ENCODE measurements around the gene CLPTM1L. TPM values are rescaled to one million over a fixed set of nuclear protein-coding genes. Genes with fewer than 3 reads are reported as not detected.
A peak's percentile ranks its signal among the peaks of the same experiment; 100 is the strongest.

Gene CLPTM1L
- polyA plus RNA-seq, 2 of the 4 experiments (the other 2 are of a cell fraction): 171 to 173 TPM

- ChIA-PET CTCF (interaction anchor here (1.5 to 1.6 kb wide), 2 partner anchors 13 to 149 kb away, joined by 3 to 5 read pairs; partner anchors contain the start of gene CLPTM1L), POLR2A (no interaction called here)
- H3K4me2 ChIP-seq: no peak overlapping the region
- ATAC-seq (peak; percentile 20 to 47; a peak in 3 of 6 replicates), DNase-seq (ENCODE audit: low read depth in 1 of 2, low spot score in 1 of 2) (no peak), FAIRE-seq (no peak)
- H3K4me1 ChIP-seq: peaks cover 23% of the 10 kb centered on the region; the same call in 2 of the 3 replicates
- H3K9me3 ChIP-seq: peaks cover 29% of the 10 kb centered on the region
- no peak overlapping the region for H3K4me3 ChIP-seq
- TF ChIP-seq E2F6 (IDR thresholded peaks at IDR 0.05; ENCODE audit: borderline replicate concordance, low read depth): no peak
- no peak for TF ChIP-seq HOXA7 (CRISPR knock-in tag; IDR thresholded peaks at IDR 0.05)
- TF ChIP-seq NPAS2 (CRISPR knock-in tag; IDR thresholded peaks at IDR 0.05; ENCODE audit: borderline replicate concordance): no peak
- TF ChIP-seq TFCP2L1 (CRISPR knock-in tag; IDR thresholded peaks at IDR 0.05): no peak
- no peak for TF ChIP-seq JUN (IDR thresholded peaks at IDR 0.05)
- no peak for TF ChIP-seq NFE2L2 (conservative IDR thresholded peaks at IDR 0.05; ENCODE audit: low read length)
- TF ChIP-seq CHD4 (IDR thresholded peaks at IDR 0.05; ENCODE audit: borderline replicate concordance): no peak
- no peak for TF ChIP-seq TP53 (CRISPR knock-in tag; IDR thresholded peaks at IDR 0.05)
- no peak for TF ChIP-seq HEYL (CRISPR knock-in tag; IDR thresholded peaks at IDR 0.05)
- WGBS (ENCODE audit: missing lambda C conversion rate): 95% methylated on average over 10 of the region's 35 CpGs
- no peak overlapping the region for H3K27ac ChIP-seq
Observed at GRCh38 chr5:1330847-1331831, 13.8 kb downstream of the CLPTM1L start.

- DNase-seq (ENCODE audit: low read depth in 1 of 2, low spot score in 1 of 2) (no peak), ATAC-seq (no peak), FAIRE-seq (no peak)
- ChIA-PET CTCF (no interaction called here), POLR2A (no interaction called here)
- WGBS (ENCODE audit: missing lambda C conversion rate): 93% methylated on average over 22 of the region's 23 CpGs
- Histone ChIP-seq H3K9me3 (peaks cover 29% of the 10 kb centered on the region), H3K4me1 (peaks cover 28% of the 10 kb centered on the region; the same call in 2 of the 3 replicates), H3K27ac (0 out of 6 replicates have a peak overlapping the region, but pooled peaks of 1 of the 2 experiments have one; percentile 28), H3K4me2 (no peak overlapping the region), H3K4me3 (no peak overlapping the region)
- TF ChIP-seq GATA3 (IDR thresholded peaks at IDR 0.05; ENCODE audit: borderline replicate concordance): no peak
- TF ChIP-seq HDAC2 (IDR thresholded peaks at IDR 0.05): no peak
- TF ChIP-seq BHLHE40 (IDR thresholded peaks at IDR 0.05; ENCODE audit: low read depth, low read length): no peak
- TF ChIP-seq MYC (IDR thresholded peaks at IDR 0.05; ENCODE audit: borderline replicate concordance, low read length): no peak
- no peak for TF ChIP-seq CEBPB (IDR thresholded peaks at IDR 0.05)
- no peak for TF ChIP-seq HOXA7 (CRISPR knock-in tag; IDR thresholded peaks at IDR 0.05)
- no peak for TF ChIP-seq TFCP2L1 (CRISPR knock-in tag; IDR thresholded peaks at IDR 0.05)
- TF ChIP-seq JUNB (IDR thresholded peaks at IDR 0.05): no peak
- no peak for TF ChIP-seq E2F6 (IDR thresholded peaks at IDR 0.05; ENCODE audit: borderline replicate concordance, low read depth)
- no peak for TF ChIP-seq EP300 (IDR thresholded peaks at IDR 0.05)
- TF ChIP-seq POLR2AphosphoS2 (conservative IDR thresholded peaks at IDR 0.05; ENCODE audit: low read length): no peak
- no peak for TF ChIP-seq MAFK (IDR thresholded peaks at IDR 0.05; ENCODE audit: partially characterized antibody)
- TF ChIP-seq SREBF2 (IDR thresholded peaks at IDR 0.05): no peak
- no peak for TF ChIP-seq PHF8 (IDR thresholded peaks at IDR 0.05; ENCODE audit: borderline replicate concordance, low read depth)
- no peak for TF ChIP-seq MAZ (IDR thresholded peaks at IDR 0.05; ENCODE audit: borderline replicate concordance, low read depth, low read length)
- TF ChIP-seq FOXS1 (CRISPR knock-in tag; IDR thresholded peaks at IDR 0.05): no peak
- no peak for TF ChIP-seq HOXB5 (CRISPR knock-in tag; IDR thresholded peaks at IDR 0.05)
Observed at GRCh38 chr5:1330146-1330846, 14.6 kb downstream of the CLPTM1L start.
